Nephron (organoid): Measurements from ENCODE around the gene SUPT20H.
A peak's percentile ranks its signal among the peaks of the same experiment; 100 is the strongest.
"Not testable (repeated sequence)": the region's sequence is repeated elsewhere in the genome, so short reads cannot be mapped to it uniquely, and the experiment has no call there.

Experiments
- H3K27ac Mint-ChIP-seq, 3 experiments: 2 replicates each; pipeline ENCODE4 v1.8.0; 2020; ENCODE audit warnings: mixed read lengths in 3 of 3, mild to moderate bottlenecking in 2 of 3, moderate library complexity in 1 of 3
- H3K27me3 Mint-ChIP-seq: 2 replicates; pipeline ENCODE4 v1.8.0; 2021; ENCODE audit warnings: low read depth, mild to moderate bottlenecking, moderate library complexity, mixed read lengths
- H3K36me3 Mint-ChIP-seq: 2 replicates; pipeline ENCODE4 v1.8.0; 2020; ENCODE audit warnings: low read depth, mixed read lengths
- H3K4me1 Mint-ChIP-seq: 2 replicates; pipeline ENCODE4 v1.8.0; 2020; ENCODE audit warnings: mixed read lengths
- H3K4me3 Mint-ChIP-seq, 3 experiments: 2 replicates each; pipeline ENCODE4 v1.8.0; 2020; ENCODE audit warnings: mild to moderate bottlenecking in 3 of 3, mixed read lengths in 3 of 3, moderate library complexity in 2 of 3
- H3K9me3 Mint-ChIP-seq: 2 replicates; pipeline ENCODE4 v1.8.0; 2020; ENCODE audit warnings: mixed read lengths
- CTCF ChIP-seq, 3 experiments: fragments of 200-600 bp; sonication (generic); IDR thresholded peaks; one replicate each; pipeline ENCODE4 v1.5.0; 2021; ENCODE audit warnings: antibody characterized with exemption in 3 of 3; ENCODE audit not compliant: unreplicated experiment in 3 of 3

The SUPT20H gene

DNA sequence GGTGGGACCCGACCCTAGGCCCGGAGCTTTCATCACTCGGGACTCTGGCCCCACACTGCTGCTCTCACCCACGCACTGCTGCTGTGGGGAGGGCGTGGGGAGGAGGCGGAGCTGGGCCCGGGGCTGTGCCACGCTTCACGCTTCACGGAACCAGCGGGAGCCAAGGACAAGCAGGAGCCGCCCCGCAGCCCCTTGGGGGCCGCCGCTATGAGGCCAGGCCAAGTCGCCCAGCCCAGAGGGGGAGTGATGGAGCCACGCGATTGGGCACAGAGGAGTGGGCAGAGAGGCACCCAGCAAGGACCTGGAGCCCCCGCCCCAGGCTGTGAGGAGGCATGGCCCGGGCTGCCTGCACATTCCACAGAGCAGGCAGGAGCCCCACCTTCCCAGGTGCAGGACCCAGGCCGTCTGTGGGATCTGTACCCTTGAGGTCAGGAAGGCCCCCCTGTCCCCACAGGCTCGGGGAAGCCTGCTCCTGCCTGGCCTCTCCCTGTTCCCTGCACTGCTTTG, 10.2 kb upstream of the SUPT20H start:
- TF ChIP-seq CTCF (IDR thresholded peaks at IDR 0.05; ENCODE audit: unreplicated experiment in 3 of 3), result no peak
- peaks cover 42% of the 10 kb centered on the region for H3K4me1 Mint-ChIP-seq
- H3K36me3 Mint-ChIP-seq, result no peaks in the 10 kb centered on the region
- no peaks in the 10 kb centered on the region for H3K9me3 Mint-ChIP-seq
- no peaks in the 10 kb centered on the region for H3K27me3 Mint-ChIP-seq
- H3K4me3 Mint-ChIP-seq, result no peak overlapping the region
- H3K27ac Mint-ChIP-seq, result no peak overlapping the region

DNA sequence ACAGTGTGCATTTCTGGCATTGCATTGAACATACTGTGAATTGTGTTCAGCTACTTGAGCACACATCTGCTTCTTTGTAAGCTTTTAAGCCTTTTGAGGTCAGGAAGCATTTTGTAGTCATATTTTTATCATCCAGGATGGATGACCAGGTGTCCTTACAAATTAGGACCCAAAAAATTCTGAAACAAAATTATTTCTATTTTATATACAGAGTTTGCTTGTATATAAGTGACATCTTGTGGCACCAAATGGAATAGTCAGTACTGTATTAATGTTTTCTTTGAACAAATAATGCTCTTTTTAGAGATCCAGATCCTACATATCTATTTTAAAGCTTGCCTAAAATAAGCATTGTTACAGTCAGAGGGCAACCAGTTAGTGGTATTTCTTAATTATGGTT, 9.5 kb upstream of the SUPT20H start:
- no peaks in the 10 kb centered on the region for H3K27me3 Mint-ChIP-seq

GRCh38 chr13:37067874-37068273, 8.4 kb upstream of the SUPT20H start:
- Mint-ChIP-seq H3K27ac (no peak overlapping the region), H3K9me3 (no peaks in the 10 kb centered on the region), H3K4me1 (peaks cover 29% of the 10 kb centered on the region), H3K27me3 (no peaks in the 10 kb centered on the region), H3K4me3 (no peak overlapping the region), H3K36me3 (no peaks in the 10 kb centered on the region)
- no peak for TF ChIP-seq CTCF (IDR thresholded peaks at IDR 0.05; ENCODE audit: unreplicated experiment in 3 of 3)

More for the DNA sequence above, 9.5 kb upstream of the SUPT20H start:
- Mint-ChIP-seq H3K9me3 (no peaks in the 10 kb centered on the region), H3K4me1 (peaks cover 37% of the 10 kb centered on the region), H3K36me3 (no peaks in the 10 kb centered on the region), H3K27ac (peak overlapping the region; percentile 46 to 74 (median 62)), H3K4me3 (no peak overlapping the region)
- TF ChIP-seq CTCF (IDR thresholded peaks at IDR 0.05; ENCODE audit: unreplicated experiment in 3 of 3), result peak; percentile 40 to 58 (median 41)

- peaks cover 15% of the 10 kb centered on the region for H3K4me1 Mint-ChIP-seq
- no peaks in the 10 kb centered on the region for H3K27me3 Mint-ChIP-seq
- no peak for TF ChIP-seq CTCF (IDR thresholded peaks at IDR 0.05; ENCODE audit: unreplicated experiment in 3 of 3)
- H3K36me3 Mint-ChIP-seq, result no peaks in the 10 kb centered on the region
- no peaks in the 10 kb centered on the region for H3K9me3 Mint-ChIP-seq
- H3K27ac Mint-ChIP-seq, result no peak overlapping the region
- H3K4me3 Mint-ChIP-seq, result no peak overlapping the region
Measured at GRCh38 chr13:37065890-37066526, 6.5 kb upstream of the SUPT20H start.

GRCh38 chr13:37059848-37060192, 332 bp upstream of the SUPT20H start:
- H3K4me3 Mint-ChIP-seq, result peak overlapping the region; percentile 95 to 98 (median 95)
- H3K9me3 Mint-ChIP-seq, result peaks cover 3% of the 10 kb centered on the region
- H3K36me3 Mint-ChIP-seq, result peaks cover 32% of the 10 kb centered on the region
- peaks cover 12% of the 10 kb centered on the region for H3K4me1 Mint-ChIP-seq
- no peak for TF ChIP-seq CTCF (IDR thresholded peaks at IDR 0.05; ENCODE audit: unreplicated experiment in 3 of 3)
- no peaks in the 10 kb centered on the region for H3K27me3 Mint-ChIP-seq
- peak overlapping the region; percentile 99 to 100 (median 99) for H3K27ac Mint-ChIP-seq

DNA sequence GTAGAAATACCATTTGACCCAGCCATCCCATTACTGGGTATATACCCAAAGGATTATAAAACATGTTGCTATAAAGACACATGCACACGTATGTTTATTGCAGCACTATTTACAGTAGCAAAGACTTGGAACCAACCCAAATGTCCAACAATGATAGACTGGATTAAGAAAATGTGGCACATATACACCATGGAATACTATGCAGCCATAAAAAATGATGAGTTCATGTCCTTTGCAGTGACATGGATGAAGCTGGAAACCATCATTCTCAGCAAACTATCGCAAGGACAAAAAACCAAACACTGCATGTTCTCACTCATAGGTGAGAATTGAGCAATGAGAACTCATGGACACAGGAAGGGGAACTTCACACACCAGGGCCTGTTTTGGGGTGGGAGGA, 3.3 kb downstream of the SUPT20H start:
- Mint-ChIP-seq H3K9me3 (peaks cover 16% of the 10 kb centered on the region), H3K36me3 (peaks cover 66% of the 10 kb centered on the region)

GRCh38 chr13:37053111-37053510, 6.4 kb downstream of the SUPT20H start:
- Mint-ChIP-seq H3K36me3 (peaks cover 63% of the 10 kb centered on the region), H3K9me3 (peaks cover 16% of the 10 kb centered on the region), H3K4me1 (peaks cover 13% of the 10 kb centered on the region)
- H3K27me3 Mint-ChIP-seq, H3K27ac Mint-ChIP-seq, H3K4me3 Mint-ChIP-seq: not testable (repeated sequence)

More for the DNA sequence above, 3.3 kb downstream of the SUPT20H start:
- not testable (repeated sequence) for H3K27me3 Mint-ChIP-seq, H3K27ac Mint-ChIP-seq
- Mint-ChIP-seq H3K4me1 (peaks cover 19% of the 10 kb centered on the region), H3K4me3 (peak overlapping the region; percentile 13 to 49 (median 38))
